ENCODE results near the gene SCYGR3.

The SCYGR3 gene

GRCh38 chr2:227614740-227615139 is at the start of gene SCYGR3:
SCYGR3 (minus strand) TSS chr2:227614840; CDS start chr2:227614840, 0 bp downstream.
- DNase-seq: no peak

GRCh38 chr2:227661827-227662226 is 47.2 kb upstream of the SCYGR3 start:
- DNase-seq: no peak

GRCh38 chr2:227661025-227661649 is 46.5 kb upstream of the SCYGR3 start:
- no peak for DNase-seq

GRCh38 chr2:227657199-227657845 is 42.7 kb upstream of the SCYGR3 start:
- no peak for DNase-seq

- DNase-seq: no peak
These were observed 40.8 kb upstream of the SCYGR3 start for GRCh38 chr2:227655454-227655853.

GRCh38 chr2:227654426-227654825 is 39.8 kb upstream of the SCYGR3 start:
- no peak for DNase-seq

GRCh38 chr2:227653419-227653818 is 38.8 kb upstream of the SCYGR3 start:
- DNase-seq: no peak

- DNase-seq: no peak
These were observed 29.4 kb upstream of the SCYGR3 start for GRCh38 chr2:227643990-227644551.

GRCh38 chr2:227642656-227643055 is 28.0 kb upstream of the SCYGR3 start:
- DNase-seq: no peak

GRCh38 chr2:227634201-227634600 is 19.6 kb upstream of the SCYGR3 start:
- no peak for DNase-seq

GRCh38 chr2:227632827-227633226 is 18.2 kb upstream of the SCYGR3 start:
- no peak for DNase-seq

GRCh38 chr2:227630322-227630721 is 15.7 kb upstream of the SCYGR3 start:
- DNase-seq: no peak

GRCh38 chr2:227629435-227629834 is 14.8 kb upstream of the SCYGR3 start:
- no peak for DNase-seq

- DNase-seq: no peak
These were observed 13.1 kb upstream of the SCYGR3 start for GRCh38 chr2:227627769-227628168.

- no peak for DNase-seq
These were observed 12.0 kb upstream of the SCYGR3 start for GRCh38 chr2:227626580-227627151.

GRCh38 chr2:227625420-227625819 is 10.8 kb upstream of the SCYGR3 start:
- DNase-seq: no peak

- DNase-seq: no peak
These were observed 8.6 kb upstream of the SCYGR3 start for GRCh38 chr2:227623226-227623625.

GRCh38 chr2:227617316-227618230 is 2.9 kb upstream of the SCYGR3 start, which contains the start of gene SCYGR4:
SCYGR4 (plus strand) TSS chr2:227617498; CDS start chr2:227617498, 0 bp downstream.
- no peak for DNase-seq

- no peak for DNase-seq
These were observed 2.0 kb upstream of the SCYGR3 start for GRCh38 chr2:227616631-227617030.

GRCh38 chr2:227615906-227616305 is 1.3 kb upstream of the SCYGR3 start:
- DNase-seq: no peak

GRCh38 chr2:227615181-227615580 is 541 bp upstream of the SCYGR3 start:
- no peak for DNase-seq

- DNase-seq: no peak
These were observed 394 bp downstream of the SCYGR3 start for GRCh38 chr2:227614246-227614645.

GRCh38 chr2:227613272-227613660 is 1.4 kb downstream of the SCYGR3 start:
- no peak for DNase-seq

All from COR-L47 (cell line).